Airway epithelial cell (primary cell): ENCODE results near the gene RFX6. TPM values are rescaled to one million over a fixed set of nuclear protein-coding genes. Genes with fewer than 3 reads are reported as not detected.

Experiments used
- total RNA-seq: library from RNA; depleted of rRNA; stranded (reverse); fragments of >200 nt; gene quantifications from 2 replicates; pipeline ENCODE4 v1.2.3, GENCODE V29; 2015

RFX6 gene
- not detected in 2 replicates for total RNA-seq

GRCh38 chr6:116876635-116877611, at the start of gene RFX6:
TSS of gene RFX6 (plus strand) at chr6:116877242. CDS start at chr6:116877276, 34 bp downstream.

GRCh38 chr6:116828983-116829382, 48.1 kb upstream of the RFX6 start, which contains the start of gene GPRC6A:
TSS of gene GPRC6A (minus strand) at chr6:116829083. CDS start at chr6:116829013, 70 bp downstream.

Other genes with a start within 250 kb of the RFX6 start
- 9.3 and 11.5 TPM in 2 replicates for gene ZUP1, start 208.5 kb upstream of the RFX6 start, total RNA-seq
- 3.5 and 3.9 TPM in 2 replicates for gene KPNA5, start 196.0 kb upstream of the RFX6 start, total RNA-seq
- 0.14 TPM in 1 of 2 replicates, not detected in the other for gene FAM162B, start 111.5 kb upstream of the RFX6 start, total RNA-seq
- gene GPRC6A, start 48.2 kb upstream of the RFX6 start, total RNA-seq, result not detected in 2 replicates